ENCODE data around the gene FHAD1. TPM values are rescaled to one million over a fixed set of nuclear protein-coding genes. Genes with fewer than 3 reads are reported as not detected.
"Not testable (repeated sequence)": the region's sequence is repeated elsewhere in the genome, so short reads cannot be mapped to it uniquely, and the experiment has no call there.

FHAD1 gene
- polyA plus RNA-seq, 1 of the 3 experiments (the other 2 are of a cell fraction): 0.48 TPM

- Histone ChIP-seq H3K4me2 (no peak overlapping the region), H3K27ac (ENCODE audit: low read depth in 2 of 2, low read length in 1 of 2) (no peak overlapping the region; a peak in 1 of 4 replicates)
Observed at GRCh38 chr1:15427280-15427666, 180.2 kb downstream of the FHAD1 start.

DNA sequence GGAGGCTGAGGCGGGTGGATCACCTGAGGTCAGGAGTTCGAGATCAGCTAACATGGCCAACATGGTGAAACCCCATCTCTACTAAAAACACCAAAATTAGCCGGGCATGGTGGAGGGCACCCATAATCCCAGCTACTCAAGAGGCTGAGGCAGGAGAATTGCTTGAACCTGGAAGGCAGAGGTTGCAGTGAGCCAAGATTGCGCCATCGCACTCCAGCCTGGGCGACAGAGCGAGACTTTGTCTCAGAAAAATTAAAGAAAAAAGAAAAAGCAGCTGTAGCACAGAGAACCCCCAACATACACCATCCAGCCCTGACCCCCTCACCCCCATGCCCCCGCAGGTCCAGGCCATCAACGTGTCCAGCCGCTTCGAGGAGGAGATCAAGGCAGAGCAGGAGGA, 181.2 kb downstream of the FHAD1 start:
- CTCF ChIA-PET: interaction anchor here (1.2 to 14.9 kb wide), 3 partner anchors 108 to 276 kb away, joined by 3 to 311 read pairs (median 4); no protein-coding TSS in a partner anchor

More at GRCh38 chr1:15427280-15427666, 180.2 kb downstream of the FHAD1 start:
- no peak for TF ChIP-seq FOSL2 (IDR thresholded peaks at IDR 0.05; ENCODE audit: borderline replicate concordance, low read depth)
- TF ChIP-seq MEF2A (IDR thresholded peaks at IDR 0.05; ENCODE audit: borderline replicate concordance, low read depth): no peak
- TF ChIP-seq RCOR1 (IDR thresholded peaks at IDR 0.05; ENCODE audit: low read length): no peak
- TF ChIP-seq EZH2phosphoT487 (IDR thresholded peaks at IDR 0.05; ENCODE audit: borderline replicate concordance, low read depth): no peak
- TF ChIP-seq USF2 (IDR thresholded peaks at IDR 0.05; ENCODE audit: borderline replicate concordance, low read depth, low read length): no peak
- TF ChIP-seq YY1 (IDR thresholded peaks at IDR 0.05; ENCODE audit: low read depth): no peak
- TF ChIP-seq TAF1 (IDR thresholded peaks at IDR 0.05; ENCODE audit: borderline replicate concordance, low read depth, low read length): no peak
- no peak for TF ChIP-seq NFIC (IDR thresholded peaks at IDR 0.05; ENCODE audit: borderline replicate concordance)
- no peak for TF ChIP-seq SMC3 (IDR thresholded peaks at IDR 0.05; ENCODE audit: low read depth, low read length)
- TF ChIP-seq CTCF (IDR thresholded peaks at IDR 0.05): no peak
- TF ChIP-seq POLR2AphosphoS5 (IDR thresholded peaks at IDR 0.05; ENCODE audit: low read depth, low read length): no peak
- ChIA-PET CTCF (interaction anchor here (1.6 to 14.9 kb wide), 2 partner anchors 107 to 275 kb away, joined by 4 to 311 read pairs; no protein-coding TSS in a partner anchor), POLR2A (no interaction called here)
- Histone ChIP-seq H3K79me2 (ENCODE audit: insufficient read depth) (peaks cover 17% of the 10 kb centered on the region), H3K36me3 (replicated peaks in 1 of 2; ENCODE audit: control insufficient read depth in 1 of 2, insufficient read depth in 2 of 2, low read length in 1 of 2) (peaks cover 4 to 7% of the 10 kb centered on the region in 2 experiments), H3K4me1 (ENCODE audit: control insufficient read depth in 1 of 2, insufficient read depth in 2 of 2, low read depth in 1 of 2, low read length in 1 of 2) (no peaks in the 10 kb centered on the region; a peak in 2 of 4 replicates), H4K20me1 (ENCODE audit: insufficient read depth) (peaks cover 14% of the 10 kb centered on the region; the same call in 1 of the 2 replicates), H3K4me3 (ENCODE audit: low read depth in 2 of 2, low read length in 1 of 2) (no peak overlapping the region), H3F3A (replicated peaks; ENCODE audit: insufficient read depth) (peaks cover 3% of the 10 kb centered on the region), H3K9me2 (no peaks in the 10 kb centered on the region), H3K9ac (no peak overlapping the region), H2AFZ (ENCODE audit: low read depth) (no peak overlapping the region), H3K9me3 (no peaks in the 10 kb centered on the region), H3K27me3 (ENCODE audit: insufficient read depth) (no peaks in the 10 kb centered on the region)
- DNase-seq: no peak
- WGBS (ENCODE audit: low lambda C conversion rate): 91% methylated on average over 1 of the region's 6 CpGs

More for the DNA sequence above, 181.2 kb downstream of the FHAD1 start:
- H3K4me2 ChIP-seq; H3K4me1 ChIP-seq (ENCODE audit: control insufficient read depth in 1 of 2, insufficient read depth in 2 of 2, low read depth in 1 of 2, low read length in 1 of 2); H3K9me3 ChIP-seq; H3F3A ChIP-seq (replicated peaks; ENCODE audit: insufficient read depth); H3K9ac ChIP-seq; H3K27ac ChIP-seq (ENCODE audit: low read depth in 2 of 2, low read length in 1 of 2); DNase-seq; H3K79me2 ChIP-seq (ENCODE audit: insufficient read depth); H3K9me2 ChIP-seq; H3K27me3 ChIP-seq (ENCODE audit: insufficient read depth); H2AFZ ChIP-seq (ENCODE audit: low read depth); H3K4me3 ChIP-seq (ENCODE audit: low read depth in 2 of 2, low read length in 1 of 2); H3K36me3 ChIP-seq (replicated peaks in 1 of 2; ENCODE audit: control insufficient read depth in 1 of 2, insufficient read depth in 2 of 2, low read length in 1 of 2); POLR2A ChIA-PET: not testable (repeated sequence)
- 97% methylated on average over 11 of the region's 11 CpGs for WGBS (ENCODE audit: low lambda C conversion rate)
- H4K20me1 ChIP-seq (ENCODE audit: insufficient read depth): peaks cover 11% of the 10 kb centered on the region; the same call in 1 of the 2 replicates

All from SK-N-SH (cell line).